ENCODE results near the gene OR10A3. TPM values are rescaled to one million over a fixed set of nuclear protein-coding genes. Genes with fewer than 3 reads are reported as not detected.

OR10A3 gene
- not detected in 2 replicates for total RNA-seq

GRCh38 chr11:7941608-7942007, at the start of gene OR10A3:
Gene OR10A3 (minus strand): TSS chr11:7941708. CDS start chr11:7939520, 2,188 bp downstream.

GRCh38 chr11:7986768-7987559, 45.5 kb upstream of the OR10A3 start, which contains the start of gene EIF3F:
Gene EIF3F (plus strand): TSS chr11:7987337. CDS start chr11:7987353, 16 bp downstream.

GRCh38 chr11:7965386-7965785, 23.9 kb upstream of the OR10A3 start, which contains the start of gene NLRP10:
Gene NLRP10 (minus strand): TSS chr11:7965447. CDS start chr11:7963495, 1,952 bp downstream.

GRCh38 chr11:7931168-7931567, 10.3 kb downstream of the OR10A3 start, which contains the start of gene OR10A6:
Gene OR10A6 (minus strand): TSS chr11:7931268. CDS start chr11:7928662, 2,606 bp downstream.

Other genes starting within 250 kb of the OR10A3 start
- gene OVCH2, start 235.2 kb downstream of the OR10A3 start, total RNA-seq, result not detected in 2 replicates
- not detected in 2 replicates for gene OR5P2, start 144.8 kb downstream of the OR10A3 start, total RNA-seq
- gene OR5P3, start 110.9 kb downstream of the OR10A3 start, total RNA-seq, result not detected in 2 replicates
- under 0.01 TPM in 1 of 2 replicates, not detected in the other for gene OR10A6, start 10.4 kb downstream of the OR10A3 start, total RNA-seq
- gene NLRP10, start 23.7 kb upstream of the OR10A3 start, total RNA-seq, result 0.99 and 1.5 TPM in 2 replicates
- 245 and 385 TPM in 2 replicates for gene EIF3F, start 45.6 kb upstream of the OR10A3 start, total RNA-seq
- gene TUB, start 139.5 kb upstream of the OR10A3 start, total RNA-seq, result 4.5 and 22.2 TPM in 2 replicates
- gene RIC3, start 227.3 kb upstream of the OR10A3 start, total RNA-seq, result not detected in 2 replicates